Calu3 (cell line): ENCODE measurements around the gene CAP1. TPM values are rescaled to one million over a fixed set of nuclear protein-coding genes. Genes with fewer than 3 reads are reported as not detected.

Source experiments
- BruUV-seq: library from RNA; stranded (reverse); fragments of 400-500 nt; replicated peaks from 2 replicates; lab custom pipeline; 2021; lab: Mats Ljungman, UMichigan
- CTCF ChIA-PET: fragments of 300-600 bp; sonication (Branson Sonifier 250); formaldehyde crosslinking; loops from one replicate; lab custom pipeline; 2022; ENCODE audit warnings: antibody characterized with exemption; lab: Charles Lee
- DNase-seq: peaks from one replicate; pipeline ENCODE4 v3.0.0; 2022
- H3K27ac Mint-ChIP-seq: one replicate; pipeline ENCODE4 v1.8.0; 2022; ENCODE audit warnings: mixed read lengths; ENCODE audit not compliant: unreplicated experiment
- H3K27me3 Mint-ChIP-seq: one replicate; pipeline ENCODE4 v1.8.0; 2022; ENCODE audit warnings: mixed read lengths; ENCODE audit not compliant: unreplicated experiment
- H3K36me3 Mint-ChIP-seq: one replicate; pipeline ENCODE4 v1.8.0; 2022; ENCODE audit warnings: mild to moderate bottlenecking, moderate library complexity, mixed read lengths; ENCODE audit not compliant: insufficient read depth, unreplicated experiment
- H3K4me1 Mint-ChIP-seq: one replicate; pipeline ENCODE4 v1.8.0; 2022; ENCODE audit warnings: mild to moderate bottlenecking, low read depth, mixed read lengths; ENCODE audit not compliant: unreplicated experiment
- H3K4me3 Mint-ChIP-seq: one replicate; pipeline ENCODE4 v1.8.0; 2022; ENCODE audit warnings: mild to moderate bottlenecking, low read depth, moderate library complexity, mixed read lengths; ENCODE audit not compliant: unreplicated experiment
- H3K9me3 Mint-ChIP-seq: one replicate; pipeline ENCODE4 v1.8.0; 2022; ENCODE audit warnings: low read depth, mixed read lengths; ENCODE audit not compliant: unreplicated experiment
- CTCF ChIP-seq: fragments of 200-600 bp; IDR thresholded peaks from one replicate; pipeline ENCODE4 v1.8.0; 2022; ENCODE audit warnings: antibody characterized with exemption; ENCODE audit not compliant: unreplicated experiment
- intact Hi-C: fragments of 100-400 bp; cut with micrococcal nuclease; formaldehyde crosslinking; loops from one replicate; pipeline ENCODE4 v1.10.0; 2022; ENCODE audit not compliant: unreplicated experiment
- total RNA-seq: library from RNA; stranded (reverse); gene quantifications from 2 replicates; pipeline ENCODE4 v1.2.3, GENCODE V29; 2022

CAP1 gene
- total RNA-seq, 1 experiment from 2014 or later: 307 TPM

DNA sequence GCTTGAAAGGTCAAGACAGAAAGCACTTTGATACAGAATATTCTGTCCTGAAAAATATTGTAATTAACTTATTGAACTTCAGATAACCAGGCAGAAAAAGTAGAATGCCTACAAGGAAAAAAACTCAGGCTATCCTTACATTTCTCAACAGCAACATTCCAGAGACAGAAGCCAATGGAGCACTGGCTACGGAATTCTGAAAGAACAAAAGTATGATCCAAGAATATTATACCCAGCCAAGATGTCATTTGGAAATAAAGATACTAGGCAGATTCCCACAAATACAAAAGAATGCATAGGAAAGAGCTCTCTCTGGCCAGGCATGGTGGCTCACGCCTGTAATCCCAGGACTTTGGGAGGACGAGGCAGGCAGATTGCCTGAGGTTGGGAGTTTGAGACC lies 62.4 kb downstream of the CAP1 start:
- no peaks in the 10 kb centered on the region for H3K27me3 Mint-ChIP-seq
- no peak for TF ChIP-seq CTCF
- H3K36me3 Mint-ChIP-seq: peaks cover 9% of the 10 kb centered on the region
- peaks cover 12% of the 10 kb centered on the region for H3K4me1 Mint-ChIP-seq
- H3K4me3 Mint-ChIP-seq: no peak overlapping the region
- no peak for DNase-seq
- CTCF ChIA-PET: no interaction called here
- peaks cover 5% of the 10 kb centered on the region for H3K9me3 Mint-ChIP-seq
- BruUV-seq: no TSS peak
- no peak overlapping the region for H3K27ac Mint-ChIP-seq
- intact Hi-C loops: no loop called here

- Mint-ChIP-seq H3K9me3 (peaks cover 5% of the 10 kb centered on the region), H3K36me3 (peaks cover 9% of the 10 kb centered on the region), H3K27ac (no peak overlapping the region), H3K4me3 (no peak overlapping the region), H3K27me3 (no peaks in the 10 kb centered on the region), H3K4me1 (peaks cover 13% of the 10 kb centered on the region)
- TF ChIP-seq CTCF: no peak
- BruUV-seq: no TSS peak
- DNase-seq: no peak
- intact Hi-C loops: loop anchor here (5.0 kb wide), 1 partner anchor 37 kb away; no protein-coding TSS in a partner anchor
- CTCF ChIA-PET: interaction anchor here (0.6 kb wide), 1 partner anchor 48 kb away, joined by 3 read pairs; no protein-coding TSS in a partner anchor
These were observed 64.5 kb downstream of the CAP1 start for GRCh38 chr1:40105028-40105427.

- Mint-ChIP-seq H3K4me3 (peak overlapping the region; percentile 46), H3K36me3 (peaks cover 9% of the 10 kb centered on the region), H3K27me3 (no peaks in the 10 kb centered on the region), H3K4me1 (peaks cover 13% of the 10 kb centered on the region), H3K27ac (peak overlapping the region; percentile 94), H3K9me3 (peaks cover 8% of the 10 kb centered on the region)
- DNase-seq: peak; percentile 84
- TF ChIP-seq CTCF: no peak
- CTCF ChIA-PET: interaction anchor here (0.7 to 1.2 kb wide), 7 partner anchors 12 to 231 kb away, joined by 3 to 7 read pairs (median 3); no protein-coding TSS in a partner anchor
- intact Hi-C loops: loop anchor here (5.0 kb wide), 1 partner anchor 35 kb away; no protein-coding TSS in a partner anchor
- no TSS peak for BruUV-seq
These were observed 66.9 kb downstream of the CAP1 start for GRCh38 chr1:40107290-40107959.

DNA sequence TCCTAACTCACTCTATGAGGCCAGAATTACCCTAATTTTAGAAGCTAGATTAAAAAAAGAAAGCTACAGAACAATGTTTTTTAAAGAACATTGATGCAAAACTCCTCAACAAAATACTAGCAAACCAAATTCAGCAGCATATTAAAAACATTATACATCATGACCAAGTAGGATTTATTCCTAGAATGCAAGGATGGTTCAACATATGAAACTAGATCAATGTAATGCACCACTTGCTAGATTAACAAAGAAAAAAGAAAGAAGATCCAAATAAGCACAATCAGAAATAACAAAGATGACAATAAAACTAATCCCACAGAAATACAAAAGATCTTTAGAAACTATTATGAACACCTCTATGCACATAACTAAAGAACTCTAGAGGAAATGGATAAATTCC lies 69.9 kb downstream of the CAP1 start:
- Mint-ChIP-seq H3K4me3 (no peak overlapping the region), H3K36me3 (peaks cover 9% of the 10 kb centered on the region), H3K27ac (no peak overlapping the region), H3K9me3 (peaks cover 7% of the 10 kb centered on the region), H3K27me3 (no peaks in the 10 kb centered on the region), H3K4me1 (peaks cover 13% of the 10 kb centered on the region)
- no peak for DNase-seq
- BruUV-seq: no TSS peak
- intact Hi-C loops: no loop called here
- CTCF ChIA-PET: no interaction called here
- no peak for TF ChIP-seq CTCF
